HepG2 (cell line): ENCODE data around the gene MTA1. TPM values are rescaled to one million over a fixed set of nuclear protein-coding genes. Genes with fewer than 3 reads are reported as not detected.

ENCODE experiments used
- AGO2 ChIP-seq: fragments of 200-400 bp; formaldehyde crosslinking; optimal IDR thresholded peaks from 2 replicates; pipeline ENCODE3; 2017; ENCODE audit warnings: mild to moderate bottlenecking, low read depth, low read length, moderate library complexity
- ARID2 ChIP-seq: sonication (generic); formaldehyde crosslinking; IDR thresholded peaks from 2 replicates; pipeline ENCODE4 v1.8.1; 2022; ENCODE audit warnings: mild to moderate bottlenecking, missing genetic modification reagents, borderline replicate concordance
- EHMT2 ChIP-seq: fragments of 200-600 bp; sonication (generic); IDR thresholded peaks from 2 replicates; pipeline ENCODE4 v1.7.0; 2017; ENCODE audit warnings: antibody characterized with exemption, low read depth, low read length, borderline replicate concordance
- GATAD1 ChIP-seq: IDR thresholded peaks from 2 replicates; pipeline ENCODE4 v1.6.1; 2016; ENCODE audit warnings: missing genetic modification reagents, missing compliant biosample characterization
- GTF2F1 ChIP-seq: fragments of 150-350 bp; IDR thresholded peaks from 2 replicates; pipeline ENCODE4 v1.6.1; 2014; ENCODE audit warnings: low read length
- KDM5A ChIP-seq: fragments of 200-600 bp; sonication (generic); IDR thresholded peaks from 2 replicates; pipeline ENCODE4 v1.7.0; 2018; ENCODE audit warnings: antibody characterized with exemption, mild to moderate bottlenecking, low read length, borderline replicate concordance
- MED13 ChIP-seq: sonication (generic); formaldehyde crosslinking; IDR thresholded peaks from 2 replicates; pipeline ENCODE4 v1.5.0; 2020; ENCODE audit warnings: missing genetic modification reagents
- MXD4 ChIP-seq: IDR thresholded peaks from 2 replicates; pipeline ENCODE4 v1.6.1; 2016; ENCODE audit warnings: mild to moderate bottlenecking, missing biosample characterization, missing genetic modification reagents
- PRPF4 ChIP-seq: fragments of 200-400 bp; formaldehyde crosslinking; IDR thresholded peaks from 2 replicates; pipeline ENCODE4 v1.6.1; 2016; ENCODE audit warnings: low read length, low read depth; ENCODE audit not compliant: poor library complexity, severe bottlenecking
- PTBP1 ChIP-seq: fragments of 200-400 bp; formaldehyde crosslinking; IDR thresholded peaks from 2 replicates; pipeline ENCODE4 v1.6.1; 2018; ENCODE audit warnings: low read length, low read depth; ENCODE audit not compliant: poor library complexity, severe bottlenecking
- SCMH1 ChIP-seq: sonication (generic); formaldehyde crosslinking; IDR thresholded peaks from 2 replicates; pipeline ENCODE4 v1.9.0; 2021; ENCODE audit warnings: missing genetic modification reagents, mild to moderate bottlenecking, borderline replicate concordance
- SMAD9 ChIP-seq: sonication (generic); formaldehyde crosslinking; IDR thresholded peaks from 2 replicates; pipeline ENCODE4 v1.5.1; 2020; ENCODE audit warnings: mild to moderate bottlenecking, missing genetic modification reagents
- SOX6 ChIP-seq, 2 experiments: fragments of 450-650 bp in 1 of 2; sonication (generic) in 1 of 2; formaldehyde crosslinking in 1 of 2; IDR thresholded peaks; 2 replicates each; pipeline versions ENCODE4 v1.4.0 to v1.6.1; 2017 to 2020; ENCODE audit warnings: antibody characterized with exemption in 1 of 2, mild to moderate bottlenecking in 1 of 2, missing genetic modification reagents in 1 of 2
- SP1 ChIP-seq, 2 experiments: fragments of 450-650 bp in 1 of 2; sonication (generic) in 1 of 2; formaldehyde crosslinking in 1 of 2; IDR thresholded peaks; 2 replicates each; pipeline versions ENCODE4 v1.4.0 to v1.6.1; 2016 to 2020; ENCODE audit warnings: missing genetic modification reagents in 1 of 2
- SRSF1 ChIP-seq: fragments of 200-400 bp; formaldehyde crosslinking; optimal IDR thresholded peaks from 2 replicates; pipeline ENCODE3; 2017; ENCODE audit warnings: mild to moderate bottlenecking, low read depth, low read length, moderate library complexity
- SSRP1 ChIP-seq: IDR thresholded peaks from 2 replicates; pipeline ENCODE4 v1.6.1; 2016; ENCODE audit warnings: control low read depth
- TRIM22 ChIP-seq: fragments of 450-650 bp; IDR thresholded peaks from 2 replicates; pipeline ENCODE4 v1.6.1; 2017
- ZBTB39 ChIP-seq: sonication (generic); formaldehyde crosslinking; IDR thresholded peaks from 2 replicates; pipeline ENCODE4 v1.5.0; 2020; ENCODE audit warnings: missing genetic modification reagents
- ZNF547 ChIP-seq: sonication (generic); formaldehyde crosslinking; IDR thresholded peaks from 2 replicates; pipeline ENCODE4 v1.5.1; 2020; ENCODE audit warnings: mild to moderate bottlenecking, missing genetic modification reagents
- ZNF557 ChIP-seq: sonication (generic); formaldehyde crosslinking; IDR thresholded peaks from 2 replicates; pipeline ENCODE4 v1.4.0; 2020; ENCODE audit warnings: missing genetic modification reagents
- ZNF678 ChIP-seq: sonication (generic); formaldehyde crosslinking; IDR thresholded peaks from 2 replicates; pipeline ENCODE4 v1.4.0; 2020; ENCODE audit warnings: mild to moderate bottlenecking, missing genetic modification reagents
- ZNF713 ChIP-seq: sonication (generic); formaldehyde crosslinking; IDR thresholded peaks from 2 replicates; pipeline ENCODE4 v1.4.0; 2020; ENCODE audit warnings: mild to moderate bottlenecking, missing genetic modification reagents
- ZNF891 ChIP-seq: sonication (generic); formaldehyde crosslinking; IDR thresholded peaks from 2 replicates; pipeline ENCODE4 v1.5.0; 2020; ENCODE audit warnings: mild to moderate bottlenecking, missing genetic modification reagents
- ZSCAN31 ChIP-seq: sonication (generic); formaldehyde crosslinking; IDR thresholded peaks from 2 replicates; pipeline ENCODE4 v1.5.0; 2020; ENCODE audit warnings: low read depth, mild to moderate bottlenecking, missing genetic modification reagents
- polyA plus RNA-seq, 8 experiments: library from polyadenylated mRNA; depleted of rRNA in 3 of 8; stranded (reverse) in 7 of 8; unstranded in 1 of 8; fragments of >200 nt; fragmentation: Illumina TruSeq in 4 of 8; extraction: Trizol in 4 of 8; gene quantifications; 2 replicates each; pipeline versions ENCODE4 v1.2.1 to v1.2.3, GENCODE V29; 2011 to 2016; ENCODE audit warnings: low read depth in 4 of 8, missing spikeins in 1 of 8, mixed read lengths in 1 of 8; ENCODE audit not compliant: insufficient read depth in 1 of 8
- total RNA-seq, 5 experiments: library from RNA; depleted of rRNA; stranded (reverse); fragments of >200 nt; fragmentation: Illumina TruSeq; extraction: Trizol; gene quantifications; 2 replicates each; pipeline ENCODE4 v1.2.3, GENCODE V29; 2016; ENCODE audit warnings: low read depth in 1 of 5
- TF ChIP-seq, protein P1 (sequence below): sonication (generic); formaldehyde crosslinking; IDR thresholded peaks from 2 replicates; pipeline ENCODE4 v1.8.0; 2022; ENCODE audit warnings: low read depth, missing genetic modification reagents
- TF ChIP-seq, protein P2 (sequence below): sonication (generic); formaldehyde crosslinking; IDR thresholded peaks from 2 replicates; pipeline ENCODE4 v1.8.1; 2023; ENCODE audit warnings: missing genetic modification reagents, mild to moderate bottlenecking, borderline replicate concordance

Gene MTA1
- total and polyA plus RNA-seq, 2 of the 13 experiments (the other 11 are each of a cell fraction or from before 2014, with no cell fraction given): 35.2 to 85.8 TPM

GRCh38 chr14:105495990-105496830, 76.6 kb downstream of the MTA1 start (continued):
- TF ChIP-seq EHMT2 (no peak), SOX6 (IDR thresholded peaks at IDR 0.05) (no peak), SOX6 (CRISPR knock-in tag; IDR thresholded peaks at IDR 0.05) (peak; percentile 62), SP1 (IDR thresholded peaks at IDR 0.05) (no peak), SP1 (CRISPR knock-in tag; IDR thresholded peaks at IDR 0.05) (peak; percentile 25; the same call in 1 of the 2 replicates), MXD4 (no peak), PTBP1 (no peak), PRPF4 (no peak), GATAD1 (CRISPR knock-in tag) (no peak), ARID2 (no peak), SRSF1 (peak; percentile 95), GTF2F1 (no peak), ZNF557 (CRISPR knock-in tag) (no peak), ZNF547 (CRISPR knock-in tag) (0 out of 2 replicates have a peak, but pooled peaks have one; percentile 43), ZSCAN31 (CRISPR knock-in tag) (no peak), TRIM22 (no peak), AGO2 (no peak), ZNF713 (no peak), ZNF891 (CRISPR knock-in tag) (no peak; the same call in 1 of the 2 replicates), SSRP1 (CRISPR knock-in tag) (no peak), SMAD9 (CRISPR knock-in tag) (no peak), ZNF678 (CRISPR knock-in tag) (no peak), KDM5A (no peak), SCMH1 (no peak), ZBTB39 (CRISPR knock-in tag) (no peak), MED13 (no peak; the same call in 1 of the 2 replicates)
- TF ChIP-seq, protein P1, sequence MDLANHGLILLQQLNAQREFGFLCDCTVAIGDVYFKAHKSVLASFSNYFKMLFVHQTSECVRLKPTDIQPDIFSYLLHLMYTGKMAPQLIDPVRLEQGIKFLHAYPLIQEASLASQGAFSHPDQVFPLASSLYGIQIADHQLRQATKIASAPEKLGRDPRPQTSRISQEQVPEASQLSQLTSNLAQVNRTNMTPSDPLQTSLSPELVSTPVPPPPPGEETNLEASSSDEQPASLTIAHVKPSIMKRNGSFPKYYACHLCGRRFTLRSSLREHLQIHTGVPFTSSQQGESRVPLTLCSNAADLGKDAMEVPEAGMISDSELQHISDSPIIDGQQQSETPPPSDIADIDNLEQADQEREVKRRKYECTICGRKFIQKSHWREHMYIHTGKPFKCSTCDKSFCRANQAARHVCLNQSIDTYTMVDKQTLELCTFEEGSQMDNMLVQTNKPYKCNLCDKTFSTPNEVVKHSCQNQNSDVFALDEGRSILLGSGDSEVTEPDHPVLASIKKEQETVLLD: no peak
- TF ChIP-seq, protein P2, sequence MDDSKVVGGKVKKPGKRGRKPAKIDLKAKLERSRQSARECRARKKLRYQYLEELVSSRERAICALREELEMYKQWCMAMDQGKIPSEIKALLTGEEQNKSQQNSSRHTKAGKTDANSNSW (CRISPR knock-in tag): no peak
